IMR-90 (cell line): ENCODE results near the gene UGT1A4. TPM values are rescaled to one million over a fixed set of nuclear protein-coding genes. Genes with fewer than 3 reads are reported as not detected.
A peak's percentile ranks its signal among the peaks of the same experiment; 100 is the strongest.

Source experiments
- ATAC-seq: fragments of 200-7000 bp; cut with Tn5 transposase; 2 replicates; pipeline ENCODE4 v1.9.1; 2020; ENCODE audit warnings: low read depth, mild to moderate bottlenecking, moderate library complexity
- BruUV-seq: library from RNA; stranded (reverse); fragments of 400-500 nt; replicated peaks from 2 replicates; lab custom pipeline; 2021; lab: Mats Ljungman, UMichigan
- CTCF ChIA-PET: fragments of 300-600 bp; formaldehyde crosslinking; extraction: SDS; loops from one replicate; lab custom pipeline; 2021; ENCODE audit warnings: antibody characterized with exemption; lab: Yijun Ruan, JAX
- POLR2A ChIA-PET: fragments of 300-600 bp; sonication (Branson Sonifier 250); formaldehyde crosslinking; loops from one replicate; lab custom pipeline; 2022; ENCODE audit warnings: antibody characterized with exemption; ENCODE audit not compliant: unreplicated experiment; lab: Charles Lee
- DNase-seq: peaks from one replicate; pipeline ENCODE4 v3.0.0; 2013
- H2AFZ ChIP-seq: replicated peaks from 2 replicates; pipeline ENCODE3; 2013; ENCODE audit warnings: low read length, mild to moderate bottlenecking; ENCODE audit not compliant: poor library complexity
- H2AK5ac ChIP-seq: 2 replicates; pipeline ENCODE4 v1.6.1; 2013; ENCODE audit warnings: low read depth, low read length, inconsistent platforms
- H2AK9ac ChIP-seq: replicated peaks from 2 replicates; pipeline ENCODE3; 2013; ENCODE audit warnings: mild to moderate bottlenecking, low read depth, low read length, moderate library complexity; ENCODE audit not compliant: poor library complexity
- H2BK120ac ChIP-seq: 2 replicates; pipeline ENCODE4 v1.6.1; 2013; ENCODE audit warnings: low read depth, low read length, inconsistent platforms
- H2BK15ac ChIP-seq: 3 replicates; pipeline ENCODE4 v1.6.1; 2013; ENCODE audit warnings: low read depth, low read length, inconsistent platforms
- H2BK20ac ChIP-seq: 2 replicates; pipeline ENCODE4 v1.6.1; 2013; ENCODE audit warnings: low read depth, mild to moderate bottlenecking, inconsistent platforms, low read length, moderate library complexity
- H2BK5ac ChIP-seq: 2 replicates; pipeline ENCODE4 v1.6.1; 2013; ENCODE audit warnings: mild to moderate bottlenecking, low read depth, low read length, inconsistent platforms; ENCODE audit not compliant: poor library complexity, severe bottlenecking
- H3K14ac ChIP-seq: replicated peaks from 2 replicates; pipeline ENCODE4 v1.6.1; 2013; ENCODE audit warnings: low read depth, low read length, inconsistent platforms
- H3K18ac ChIP-seq: 2 replicates; pipeline ENCODE4 v1.6.1; 2013; ENCODE audit warnings: low read depth, low read length, control low read depth
- H3K23ac ChIP-seq: 2 replicates; pipeline ENCODE4 v1.6.1; 2013; ENCODE audit warnings: low read depth, low read length, inconsistent platforms
- H3K27ac ChIP-seq: 2 replicates; pipeline ENCODE4 v1.5.1; 2013; ENCODE audit warnings: mild to moderate bottlenecking, control low read depth, low read length; ENCODE audit not compliant: insufficient read depth
- H3K27me3 ChIP-seq: 2 replicates; pipeline ENCODE4 v1.6.1; 2013; ENCODE audit warnings: low read length; ENCODE audit not compliant: control insufficient read depth, insufficient read depth
- H3K36me3 ChIP-seq: 2 replicates; pipeline ENCODE4 v1.6.1; 2013; ENCODE audit warnings: low read length, mixed read lengths; ENCODE audit not compliant: control insufficient read depth, insufficient read depth
- H3K4ac ChIP-seq: 2 replicates; pipeline ENCODE4 v1.6.1; 2013; ENCODE audit warnings: low read depth, low read length, inconsistent platforms
- H3K4me1 ChIP-seq: 2 replicates; pipeline ENCODE4 v1.6.1; 2013; ENCODE audit warnings: low read length, mixed read lengths; ENCODE audit not compliant: control insufficient read depth, insufficient read depth
- H3K4me2 ChIP-seq: 2 replicates; pipeline ENCODE4 v1.6.1; 2013; ENCODE audit warnings: low read depth, mild to moderate bottlenecking, control low read depth, low read length, moderate library complexity
- H3K4me3 ChIP-seq: 2 replicates; pipeline ENCODE4 v1.5.1; 2013; ENCODE audit warnings: low read depth, mild to moderate bottlenecking, control low read depth, low read length, moderate library complexity; ENCODE audit not compliant: insufficient read depth
- H3K56ac ChIP-seq: 2 replicates; pipeline ENCODE4 v1.6.1; 2013; ENCODE audit warnings: low read length, inconsistent platforms; ENCODE audit not compliant: insufficient read depth; ENCODE audit errors: extremely low read depth
- H3K79me1 ChIP-seq, 2 experiments: 2 replicates each; pipeline ENCODE4 v1.6.1; 2013; ENCODE audit warnings: low read length in 2 of 2, inconsistent platforms in 1 of 2, low read depth in 1 of 2
- H3K9ac ChIP-seq: 2 replicates; pipeline ENCODE4 v1.6.1; 2013; ENCODE audit warnings: low read depth, low read length, control low read depth
- H3K9me1 ChIP-seq: 2 replicates; pipeline ENCODE4 v1.6.1; 2013; ENCODE audit warnings: low read length, inconsistent platforms; ENCODE audit not compliant: insufficient read depth
- H3K9me3 ChIP-seq: 2 replicates; pipeline ENCODE4 v1.6.1; 2013; ENCODE audit warnings: low read length; ENCODE audit not compliant: control insufficient read depth, insufficient read depth
- H4K20me1 ChIP-seq: 2 replicates; pipeline ENCODE4 v1.6.1; 2013; ENCODE audit warnings: low read length, inconsistent platforms; ENCODE audit not compliant: insufficient read depth
- H4K5ac ChIP-seq: 2 replicates; pipeline ENCODE4 v1.6.1; 2013; ENCODE audit warnings: mild to moderate bottlenecking, low read depth, low read length, control low read depth
- H4K8ac ChIP-seq, 2 experiments: 2 replicates each; pipeline ENCODE4 v1.6.1; 2013; ENCODE audit warnings: low read depth in 2 of 2, low read length in 2 of 2, control low read depth in 1 of 2, inconsistent platforms in 1 of 2
- H4K91ac ChIP-seq: 2 replicates; pipeline ENCODE4 v1.6.1; 2013; ENCODE audit warnings: low read depth, low read length, inconsistent platforms; ENCODE audit not compliant: insufficient read depth
- BHLHE40 ChIP-seq: fragments of 150-350 bp; IDR thresholded peaks from 2 replicates; pipeline ENCODE4 v1.6.1; 2016; ENCODE audit warnings: mild to moderate bottlenecking, low read depth, low read length
- CEBPB ChIP-seq: IDR thresholded peaks from 2 replicates; pipeline ENCODE4 v1.6.1; 2012; ENCODE audit warnings: low read depth, low read length, improper control_type of control experiment
- CTCF ChIP-seq: conservative IDR thresholded peaks from 2 replicates; pipeline ENCODE4 v1.5.1; 2012; ENCODE audit warnings: mild to moderate bottlenecking, low read depth, low read length, improper control_type of control experiment
- FOS ChIP-seq: fragments of 150-350 bp; IDR thresholded peaks from 2 replicates; pipeline ENCODE4 v1.6.1; 2016; ENCODE audit warnings: low read depth, low read length
- MAFK ChIP-seq: IDR thresholded peaks from 2 replicates; pipeline ENCODE4 v1.6.1; 2012; ENCODE audit warnings: low read depth, low read length, improper control_type of control experiment
- MAZ ChIP-seq: IDR thresholded peaks from 2 replicates; pipeline ENCODE4 v1.6.1; 2012; ENCODE audit warnings: low read depth, mild to moderate bottlenecking, low read length, improper control_type of control experiment, moderate library complexity, borderline replicate concordance
- MXI1 ChIP-seq: IDR thresholded peaks from 2 replicates; pipeline ENCODE4 v1.6.1; 2012; ENCODE audit warnings: low read depth, mild to moderate bottlenecking, low read length, moderate library complexity, borderline replicate concordance
- NFE2L2 ChIP-seq: fragments of 150-350 bp; IDR thresholded peaks from 2 replicates; pipeline ENCODE4 v1.6.1; 2016; ENCODE audit warnings: low read depth, mild to moderate bottlenecking, low read length
- RCOR1 ChIP-seq: IDR thresholded peaks from 2 replicates; pipeline ENCODE4 v1.6.1; 2012; ENCODE audit warnings: mild to moderate bottlenecking, low read length, improper control_type of control experiment; ENCODE audit not compliant: insufficient replicate concordance
- RFX5 ChIP-seq: IDR thresholded peaks from 2 replicates; pipeline ENCODE4 v1.8.0; 2012; ENCODE audit warnings: low read depth, mild to moderate bottlenecking, low read length, moderate library complexity
- SMC3 ChIP-seq: fragments of 150-350 bp; IDR thresholded peaks from 2 replicates; pipeline ENCODE4 v1.6.1; 2016; ENCODE audit warnings: low read depth, mild to moderate bottlenecking, antibody characterized with exemption, low read length, moderate library complexity
- USF2 ChIP-seq: fragments of 150-350 bp; IDR thresholded peaks from 2 replicates; pipeline ENCODE4 v1.6.1; 2017; ENCODE audit warnings: mild to moderate bottlenecking, antibody characterized with exemption, low read length, low read depth
- WGBS, 2 experiments: methylation state at CpG; one replicate each; pipeline versions ENCODE4 v1.1.5 to v1.1.7; 2013; ENCODE audit warnings: missing lambda C conversion rate in 2 of 2; ENCODE audit not compliant: insufficient read length in 1 of 2; ENCODE audit errors: extremely low coverage in 2 of 2; 5-methylcytosine and 5-hydroxymethylcytosine counted together
- dilution Hi-C: fragments of 300-500 bp; cut with HindIII; formaldehyde crosslinking; loops from one replicate; pipeline ENCODE4 v1.14.3; 2018; ENCODE audit warnings: low sequenced_read_pairs; ENCODE audit not compliant: unreplicated experiment
- in situ Hi-C: fragments of 300-500 bp; cut with MboI; formaldehyde crosslinking; loops from 3 replicates; pipeline ENCODE4 v1.14.3; 2019; ENCODE audit warnings: low sequenced_read_pairs, inconsistent platforms, mixed read lengths
- intact Hi-C: fragments of 100-400 bp; cut with micrococcal nuclease; formaldehyde crosslinking; loops from 2 replicates; pipeline ENCODE4 v1.10.0; 2022
- polyA plus RNA-seq, 3 experiments: library from polyadenylated mRNA; depleted of rRNA; stranded (reverse); fragments of >200 nt; gene quantifications; 2 replicates each; pipeline ENCODE4 v1.2.3, GENCODE V29; 2012; ENCODE audit warnings: low replicate concordance in 1 of 3
- total RNA-seq: library from RNA; depleted of rRNA; stranded (reverse); fragments of >200 nt; gene quantifications from 2 replicates; pipeline ENCODE4 v1.2.3, GENCODE V29; 2012

Gene UGT1A4
- total and polyA plus RNA-seq, 2 of the 4 experiments (the other 2 are of a cell fraction) = not detected

- Histone ChIP-seq H3K9me3 (no peaks in the 10 kb centered on the region), H3K27me3 (no peaks in the 10 kb centered on the region), H3K4ac (no peak overlapping the region), H3K14ac (no peak overlapping the region), H3K79me1 (no peaks in the 10 kb centered on the region), H2BK20ac (no peak overlapping the region), H4K20me1 (no peaks in the 10 kb centered on the region), H3K27ac (no peak overlapping the region), H3K23ac (no peak overlapping the region), H2BK120ac (no peak overlapping the region), H2BK15ac (no peak overlapping the region), H3K56ac (no peak overlapping the region), H3K9ac (no peak overlapping the region), H3K36me3 (no peaks in the 10 kb centered on the region), H4K8ac (no peak overlapping the region), H4K5ac (no peak overlapping the region), H4K91ac (no peak overlapping the region), H2AK9ac (peak overlapping the region; percentile 66), H3K4me3 (no peak overlapping the region), H3K9me1 (0 out of 2 replicates have a peak, but pooled peaks cover 5% of the 10 kb centered on the region), H2AK5ac (no peak overlapping the region), H3K4me1 (peaks cover 6% of the 10 kb centered on the region), H2BK5ac (no peak overlapping the region), H3K4me2 (no peak overlapping the region), H3K18ac (no peak overlapping the region), H2AFZ (no peak overlapping the region)
- 76% methylated on average over 6 of the region's 9 CpGs; no CpG with 5 or more reads in 1 of the 2 experiments for WGBS, 2 experiments
- intact Hi-C loops (no loop called here), dilution Hi-C loops (no loop called here), in situ Hi-C loops (no loop called here)
- ATAC-seq (no peak), DNase-seq (no peak)
- POLR2A ChIA-PET = no interaction called here
- no TSS peak for BruUV-seq
- TF ChIP-seq NFE2L2 (no peak), FOS (no peak), MAFK (no peak), RFX5 (no peak), SMC3 (no peak), MXI1 (no peak), CTCF (no peak), USF2 (no peak), BHLHE40 (no peak), MAZ (no peak), CEBPB (no peak), RCOR1 (no peak)
- CTCF ChIA-PET = no interaction called here
These were observed 50.7 kb downstream of the UGT1A4 start for GRCh38 chr2:233769260-233769659.
